NCI-H2081 (cell line): ENCODE results near the gene PLPPR4.
"Not testable (repeated sequence)": the region's sequence is repeated elsewhere in the genome, so short reads cannot be mapped to it uniquely, and the experiment has no call there.

Experiments
- DNase-seq, 2 experiments: peaks; one replicate each; lab custom pipeline; 2025; lab: John Stamatoyannopoulos, UW

Gene PLPPR4

GRCh38 chr1:99268021-99268420 is 3.7 kb downstream of the PLPPR4 start:
- no peak for DNase-seq

- DNase-seq, result no peak
These were observed 5.0 kb downstream of the PLPPR4 start for GRCh38 chr1:99269321-99269720.

- no peak for DNase-seq
These were observed 6.4 kb downstream of the PLPPR4 start for GRCh38 chr1:99270646-99271045.

- DNase-seq, result no peak
These were observed 7.0 kb downstream of the PLPPR4 start for GRCh38 chr1:99271249-99271648.

GRCh38 chr1:99277066-99277465 is 12.8 kb downstream of the PLPPR4 start:
- DNase-seq, result no peak

- DNase-seq, result no peak
These were observed 15.2 kb downstream of the PLPPR4 start for GRCh38 chr1:99279525-99279924.

GRCh38 chr1:99281105-99281504 is 16.8 kb downstream of the PLPPR4 start:
- DNase-seq, result no peak

GRCh38 chr1:99282536-99282935 is 18.2 kb downstream of the PLPPR4 start:
- DNase-seq, result no peak

- not testable (repeated sequence) for DNase-seq
These were observed 19.2 kb downstream of the PLPPR4 start for GRCh38 chr1:99283521-99283920.

- DNase-seq, result no peak
These were observed 28.6 kb downstream of the PLPPR4 start for GRCh38 chr1:99292886-99293285.

- no peak for DNase-seq
These were observed 33.6 kb downstream of the PLPPR4 start for GRCh38 chr1:99297923-99298322.

GRCh38 chr1:99304725-99305282 is 40.5 kb downstream of the PLPPR4 start:
- DNase-seq, result no peak

- no peak for DNase-seq
These were observed 41.3 kb downstream of the PLPPR4 start for GRCh38 chr1:99305626-99306025.

- no peak for DNase-seq
These were observed 41.8 kb downstream of the PLPPR4 start for GRCh38 chr1:99306056-99306455.

GRCh38 chr1:99306644-99307043 is 42.4 kb downstream of the PLPPR4 start:
- DNase-seq, result no peak

GRCh38 chr1:99315305-99315704 is 51.0 kb downstream of the PLPPR4 start:
- no peak for DNase-seq

GRCh38 chr1:99326215-99326949 is 62.1 kb downstream of the PLPPR4 start:
- DNase-seq, result no peak

- DNase-seq, result no peak
These were observed 63.1 kb downstream of the PLPPR4 start for GRCh38 chr1:99327357-99327756.

- DNase-seq, result no peak
These were observed 63.9 kb downstream of the PLPPR4 start for GRCh38 chr1:99328171-99328570.

- no peak for DNase-seq
These were observed 66.8 kb downstream of the PLPPR4 start for GRCh38 chr1:99331083-99331482.

- DNase-seq, result no peak
These were observed 67.3 kb downstream of the PLPPR4 start for GRCh38 chr1:99331636-99332035.

GRCh38 chr1:99332561-99332960 is 68.3 kb downstream of the PLPPR4 start:
- DNase-seq, result no peak

- DNase-seq, result no peak
These were observed 70.7 kb downstream of the PLPPR4 start for GRCh38 chr1:99334991-99335390.
